ENCODE measurements around the gene CCDC141.

Gene CCDC141

GRCh38 chr2:179082697-179083096, 32.8 kb upstream of the CCDC141 start:
- no peak for TF ChIP-seq TAF1 (IDR thresholded peaks at IDR 0.05; ENCODE audit: borderline replicate concordance, insufficient read depth, low read length)
- TF ChIP-seq REST (IDR thresholded peaks at IDR 0.05; ENCODE audit: insufficient read depth in 1 of 2, low read depth in 2 of 2, low read length in 2 of 2), result no peak
- TF ChIP-seq POLR2AphosphoS5 (IDR thresholded peaks at IDR 0.05; ENCODE audit: low read depth, low read length), result no peak
- TF ChIP-seq SIN3A (IDR thresholded peaks at IDR 0.05; ENCODE audit: borderline replicate concordance, insufficient read depth, low read length), result no peak
- TF ChIP-seq FOXP2 (optimal IDR thresholded peaks at IDR 0.05; ENCODE audit: borderline replicate concordance, extremely low read depth, extremely low read length, insufficient read depth), result no peak

- no peak for TF ChIP-seq REST (IDR thresholded peaks at IDR 0.05; ENCODE audit: insufficient read depth in 1 of 2, low read depth in 2 of 2, low read length in 2 of 2)
- no peak for TF ChIP-seq TAF1 (IDR thresholded peaks at IDR 0.05; ENCODE audit: borderline replicate concordance, insufficient read depth, low read length)
- no peak for TF ChIP-seq FOXP2 (optimal IDR thresholded peaks at IDR 0.05; ENCODE audit: borderline replicate concordance, extremely low read depth, extremely low read length, insufficient read depth)
- no peak for TF ChIP-seq SIN3A (IDR thresholded peaks at IDR 0.05; ENCODE audit: borderline replicate concordance, insufficient read depth, low read length)
- no peak for TF ChIP-seq POLR2AphosphoS5 (IDR thresholded peaks at IDR 0.05; ENCODE audit: low read depth, low read length)
These were observed 32.0 kb upstream of the CCDC141 start for GRCh38 chr2:179081954-179082353.

- no peak for TF ChIP-seq REST (IDR thresholded peaks at IDR 0.05; ENCODE audit: insufficient read depth in 1 of 2, low read depth in 2 of 2, low read length in 2 of 2)
- no peak for TF ChIP-seq POLR2AphosphoS5 (IDR thresholded peaks at IDR 0.05; ENCODE audit: low read depth, low read length)
- TF ChIP-seq TAF1 (IDR thresholded peaks at IDR 0.05; ENCODE audit: borderline replicate concordance, insufficient read depth, low read length), result no peak
- TF ChIP-seq SIN3A (IDR thresholded peaks at IDR 0.05; ENCODE audit: borderline replicate concordance, insufficient read depth, low read length), result no peak
- no peak for TF ChIP-seq FOXP2 (optimal IDR thresholded peaks at IDR 0.05; ENCODE audit: borderline replicate concordance, extremely low read depth, extremely low read length, insufficient read depth)
These were observed 22.6 kb upstream of the CCDC141 start for GRCh38 chr2:179072527-179072926.

- TF ChIP-seq TAF1 (IDR thresholded peaks at IDR 0.05; ENCODE audit: borderline replicate concordance, insufficient read depth, low read length) (no peak), FOXP2 (optimal IDR thresholded peaks at IDR 0.05; ENCODE audit: borderline replicate concordance, extremely low read depth, extremely low read length, insufficient read depth) (no peak), POLR2AphosphoS5 (IDR thresholded peaks at IDR 0.05; ENCODE audit: low read depth, low read length) (no peak), REST (IDR thresholded peaks at IDR 0.05; ENCODE audit: insufficient read depth in 1 of 2, low read depth in 2 of 2, low read length in 2 of 2) (no peak), SIN3A (IDR thresholded peaks at IDR 0.05; ENCODE audit: borderline replicate concordance, insufficient read depth, low read length) (no peak)
These were observed 21.9 kb upstream of the CCDC141 start for GRCh38 chr2:179071810-179072355.

GRCh38 chr2:179070895-179071294, 21.0 kb upstream of the CCDC141 start:
- TF ChIP-seq REST (IDR thresholded peaks at IDR 0.05; ENCODE audit: insufficient read depth in 1 of 2, low read depth in 2 of 2, low read length in 2 of 2), result no peak
- TF ChIP-seq FOXP2 (optimal IDR thresholded peaks at IDR 0.05; ENCODE audit: borderline replicate concordance, extremely low read depth, extremely low read length, insufficient read depth), result no peak
- no peak for TF ChIP-seq TAF1 (IDR thresholded peaks at IDR 0.05; ENCODE audit: borderline replicate concordance, insufficient read depth, low read length)
- TF ChIP-seq SIN3A (IDR thresholded peaks at IDR 0.05; ENCODE audit: borderline replicate concordance, insufficient read depth, low read length), result no peak
- TF ChIP-seq POLR2AphosphoS5 (IDR thresholded peaks at IDR 0.05; ENCODE audit: low read depth, low read length), result no peak
